ENCODE data around the gene SUGCT.

Gene SUGCT

DNA sequence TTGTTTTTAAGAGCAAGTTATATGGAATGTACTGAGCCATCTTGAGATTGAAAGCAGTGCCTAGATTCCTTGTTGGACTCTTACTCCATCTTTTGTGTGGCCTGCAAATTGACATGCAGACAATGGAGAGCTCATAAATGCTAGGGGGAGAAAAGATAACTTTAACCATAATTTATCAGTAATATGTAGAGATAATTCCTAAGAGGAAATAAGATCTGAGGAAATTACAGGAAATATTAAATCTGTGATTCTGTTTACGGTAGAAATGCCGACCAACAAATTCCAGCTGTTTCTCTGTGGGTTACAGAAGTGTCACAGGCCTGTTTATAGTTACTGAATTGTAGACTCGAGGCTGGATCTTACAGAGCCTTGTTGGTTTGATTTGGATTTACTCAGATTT, 348.0 kb downstream of the SUGCT start:
- H3K4me1 ChIP-seq = no peaks in the 10 kb centered on the region; the same call in 1 of the 2 replicates
- TF ChIP-seq, protein P1, sequence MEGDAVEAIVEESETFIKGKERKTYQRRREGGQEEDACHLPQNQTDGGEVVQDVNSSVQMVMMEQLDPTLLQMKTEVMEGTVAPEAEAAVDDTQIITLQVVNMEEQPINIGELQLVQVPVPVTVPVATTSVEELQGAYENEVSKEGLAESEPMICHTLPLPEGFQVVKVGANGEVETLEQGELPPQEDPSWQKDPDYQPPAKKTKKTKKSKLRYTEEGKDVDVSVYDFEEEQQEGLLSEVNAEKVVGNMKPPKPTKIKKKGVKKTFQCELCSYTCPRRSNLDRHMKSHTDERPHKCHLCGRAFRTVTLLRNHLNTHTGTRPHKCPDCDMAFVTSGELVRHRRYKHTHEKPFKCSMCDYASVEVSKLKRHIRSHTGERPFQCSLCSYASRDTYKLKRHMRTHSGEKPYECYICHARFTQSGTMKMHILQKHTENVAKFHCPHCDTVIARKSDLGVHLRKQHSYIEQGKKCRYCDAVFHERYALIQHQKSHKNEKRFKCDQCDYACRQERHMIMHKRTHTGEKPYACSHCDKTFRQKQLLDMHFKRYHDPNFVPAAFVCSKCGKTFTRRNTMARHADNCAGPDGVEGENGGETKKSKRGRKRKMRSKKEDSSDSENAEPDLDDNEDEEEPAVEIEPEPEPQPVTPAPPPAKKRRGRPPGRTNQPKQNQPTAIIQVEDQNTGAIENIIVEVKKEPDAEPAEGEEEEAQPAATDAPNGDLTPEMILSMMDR (IDR thresholded peaks at IDR 0.05; ENCODE audit: low read depth, low read length) = no peak
- no peak overlapping the region for H3K4me3 ChIP-seq (ENCODE audit: low read depth, low read length)
- DNase-seq = no peak
- no peaks in the 10 kb centered on the region for H3K36me3 ChIP-seq
- H3K9me3 ChIP-seq = no peaks in the 10 kb centered on the region
- H3K27me3 ChIP-seq = no peaks in the 10 kb centered on the region

DNA sequence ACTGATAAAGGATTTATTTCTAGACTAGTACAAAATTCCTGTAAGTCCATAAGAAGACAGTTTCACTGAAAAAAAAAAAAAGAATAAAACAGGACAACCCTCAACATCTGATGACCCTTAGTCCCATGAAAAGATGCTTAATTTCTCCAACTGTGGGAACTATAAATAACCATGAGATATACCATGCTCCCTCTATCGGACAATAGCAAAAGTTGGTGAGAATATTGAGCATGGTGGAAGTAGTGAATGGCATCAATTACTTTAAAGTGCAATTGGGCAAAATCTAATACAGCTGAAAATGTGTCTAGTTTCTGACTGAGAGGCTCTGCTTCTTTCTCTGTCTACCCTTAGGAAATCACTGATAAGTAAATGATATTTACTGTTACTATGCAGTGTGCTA, 348.8 kb downstream of the SUGCT start:
- Histone ChIP-seq H3K4me3 (ENCODE audit: low read depth, low read length) (no peak overlapping the region), H3K27me3 (no peaks in the 10 kb centered on the region), H3K36me3 (no peaks in the 10 kb centered on the region), H3K9me3 (no peaks in the 10 kb centered on the region), H3K4me1 (no peaks in the 10 kb centered on the region; the same call in 1 of the 2 replicates)
- TF ChIP-seq, protein P1 (IDR thresholded peaks at IDR 0.05; ENCODE audit: low read depth, low read length) = peak; percentile 58
- no peak for DNase-seq

DNA sequence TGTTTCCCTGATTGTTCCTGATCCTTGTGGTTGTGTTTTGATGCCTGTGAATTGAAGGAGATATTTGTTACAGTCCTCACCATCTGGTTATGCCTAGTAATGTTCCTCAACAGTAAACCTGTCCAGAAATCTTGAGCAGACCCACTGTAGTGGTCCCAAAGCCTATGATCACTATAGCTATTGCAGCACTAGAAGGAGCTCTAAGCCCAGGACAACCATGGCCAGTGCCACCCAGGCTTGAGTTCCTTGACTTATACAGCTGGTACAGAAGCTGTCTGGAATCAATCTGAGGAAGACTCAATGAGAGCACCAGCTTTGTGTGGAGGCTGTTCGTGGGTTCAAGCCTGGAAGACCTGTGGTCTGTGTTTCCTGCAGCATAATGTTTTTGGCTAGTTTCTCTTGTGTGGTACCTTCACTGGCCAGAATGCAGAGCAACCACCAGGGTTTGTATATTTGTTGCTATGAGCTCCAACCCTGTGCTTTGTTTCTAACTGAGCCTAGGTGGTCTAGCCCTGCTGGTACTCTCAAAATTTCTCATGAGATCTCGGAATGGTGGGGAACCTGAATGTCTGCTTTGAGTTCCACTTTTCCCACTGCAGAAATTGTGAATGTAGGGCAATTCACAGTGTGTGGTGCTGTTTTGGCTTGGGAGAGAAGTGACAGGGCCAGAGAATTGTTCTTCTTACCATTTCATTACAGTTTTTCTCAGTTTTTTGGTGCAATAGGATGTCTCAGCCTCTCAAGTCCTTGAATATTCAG, 355.2 kb downstream of the SUGCT start:
- TF ChIP-seq, protein P1 (IDR thresholded peaks at IDR 0.05; ENCODE audit: low read depth, low read length) = peak; percentile 45
- peak; percentile 21 for DNase-seq
- Histone ChIP-seq H3K36me3 (no peaks in the 10 kb centered on the region), H3K27me3 (no peaks in the 10 kb centered on the region), H3K4me3 (ENCODE audit: low read depth, low read length) (no peak overlapping the region), H3K4me1 (no peaks in the 10 kb centered on the region), H3K9me3 (no peaks in the 10 kb centered on the region)

DNA sequence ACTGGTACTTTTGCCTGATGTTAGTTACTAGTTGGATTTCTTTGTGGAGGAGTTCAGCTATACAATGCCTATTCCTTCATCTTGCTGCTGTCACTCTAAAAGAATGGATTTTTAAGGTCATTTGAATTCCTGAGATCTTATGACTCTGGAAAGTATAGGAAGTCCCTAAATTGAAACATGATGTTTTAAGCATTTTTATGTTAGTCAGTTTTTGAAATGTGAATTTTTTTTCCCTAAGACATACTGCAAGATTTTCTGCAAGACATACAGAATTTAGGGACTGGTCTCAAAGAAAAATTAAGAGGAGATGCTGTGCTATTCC, 355.8 kb downstream of the SUGCT start:
- Histone ChIP-seq H3K36me3 (no peaks in the 10 kb centered on the region), H3K27me3 (no peaks in the 10 kb centered on the region), H3K9me3 (no peaks in the 10 kb centered on the region), H3K4me3 (ENCODE audit: low read depth, low read length) (no peak overlapping the region), H3K4me1 (no peaks in the 10 kb centered on the region)
- TF ChIP-seq, protein P1 (IDR thresholded peaks at IDR 0.05; ENCODE audit: low read depth, low read length) = no peak
- DNase-seq = no peak

DNA sequence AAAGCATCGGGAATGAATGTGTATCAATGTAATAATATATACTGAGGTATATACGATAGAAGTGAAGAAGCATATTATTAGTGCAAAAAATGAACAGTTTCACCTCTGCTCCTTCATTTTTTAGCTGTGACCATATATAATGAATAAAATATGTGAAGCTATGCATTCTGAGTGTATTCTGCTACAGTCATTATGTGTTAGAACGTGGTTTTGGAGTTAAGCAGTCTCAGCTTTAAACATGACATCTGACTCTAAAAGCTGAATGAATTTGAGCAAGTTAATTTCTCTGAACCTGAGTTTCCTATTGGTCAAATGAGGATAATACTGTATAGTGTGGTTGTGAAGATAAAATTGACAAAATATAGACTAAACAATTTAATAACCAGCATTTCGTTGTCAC, 358.1 kb downstream of the SUGCT start:
- Histone ChIP-seq H3K36me3 (no peaks in the 10 kb centered on the region), H3K9me3 (no peaks in the 10 kb centered on the region), H3K4me3 (ENCODE audit: low read depth, low read length) (no peak overlapping the region), H3K27me3 (no peaks in the 10 kb centered on the region), H3K4me1 (no peaks in the 10 kb centered on the region)
- TF ChIP-seq, protein P1 (IDR thresholded peaks at IDR 0.05; ENCODE audit: low read depth, low read length) = no peak
- DNase-seq = no peak

DNA sequence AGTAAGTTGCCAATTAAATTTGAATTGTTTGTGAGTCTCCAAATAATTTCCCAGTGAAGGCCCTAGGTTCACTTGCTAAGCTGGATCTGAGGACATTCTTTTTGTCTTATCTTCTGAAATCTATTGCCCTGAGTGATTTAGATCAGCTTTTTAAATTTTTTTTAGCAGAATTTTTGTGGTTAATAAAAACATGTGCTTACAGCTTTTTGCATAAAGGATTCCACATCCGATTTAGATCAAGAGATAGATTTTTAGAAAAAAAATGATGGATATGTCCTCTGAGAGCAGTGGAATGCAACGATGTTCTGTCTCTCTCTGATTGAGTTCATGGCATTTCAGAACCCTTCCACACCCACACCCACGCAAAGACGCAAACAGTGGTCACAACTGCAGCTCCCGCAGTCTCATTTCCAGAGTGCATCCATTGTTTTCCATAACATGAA, 358.8 kb downstream of the SUGCT start:
- H3K36me3 ChIP-seq = no peaks in the 10 kb centered on the region
- no peaks in the 10 kb centered on the region for H3K4me1 ChIP-seq
- H3K9me3 ChIP-seq = no peaks in the 10 kb centered on the region
- no peak overlapping the region for H3K4me3 ChIP-seq (ENCODE audit: low read depth, low read length)
- TF ChIP-seq, protein P1 (IDR thresholded peaks at IDR 0.05; ENCODE audit: low read depth, low read length) = no peak
- DNase-seq = no peak
- H3K27me3 ChIP-seq = no peaks in the 10 kb centered on the region

Measured in BE2C (cell line).